Stimulated activated CD8-positive, alpha-beta memory T cell treated with anti-CD3 and anti-CD28 coated beads, Interleukin-4, amount 100 ng/mL, for 1 hour (primary cell): ENCODE results near the gene NCBP3.
"Not testable (repeated sequence)": the region's sequence is repeated elsewhere in the genome, so short reads cannot be mapped to it uniquely, and the experiment has no call there.

Experiments used
- DNase-seq, 2 donors: peaks; one replicate each; pipeline ENCODE4 v3.0.0-alpha.2; 2020; ENCODE audit warnings: low read depth in 2 of 2, low spot score in 1 of 2

Gene NCBP3

DNA sequence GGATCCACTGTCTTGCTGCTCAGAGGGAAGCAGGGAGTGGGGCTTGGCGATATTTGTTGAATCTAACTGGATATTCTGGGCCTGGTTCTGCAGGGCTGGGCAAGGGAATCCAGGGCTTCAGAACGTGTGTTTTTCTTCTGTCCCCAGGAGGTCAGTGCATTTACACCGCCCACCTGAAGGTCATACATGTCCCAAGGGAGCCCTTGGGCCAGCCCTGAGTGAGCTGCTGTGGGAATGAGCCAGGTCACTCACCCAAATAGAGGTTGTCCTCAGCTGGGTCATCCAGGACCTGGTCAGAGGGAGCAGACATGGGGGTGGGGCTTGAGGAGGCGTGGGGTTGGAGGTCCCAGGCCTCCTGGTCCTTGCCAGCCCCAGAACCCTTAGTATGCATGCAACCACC lies 36.2 kb upstream of the NCBP3 start:
- no peak for DNase-seq

DNA sequence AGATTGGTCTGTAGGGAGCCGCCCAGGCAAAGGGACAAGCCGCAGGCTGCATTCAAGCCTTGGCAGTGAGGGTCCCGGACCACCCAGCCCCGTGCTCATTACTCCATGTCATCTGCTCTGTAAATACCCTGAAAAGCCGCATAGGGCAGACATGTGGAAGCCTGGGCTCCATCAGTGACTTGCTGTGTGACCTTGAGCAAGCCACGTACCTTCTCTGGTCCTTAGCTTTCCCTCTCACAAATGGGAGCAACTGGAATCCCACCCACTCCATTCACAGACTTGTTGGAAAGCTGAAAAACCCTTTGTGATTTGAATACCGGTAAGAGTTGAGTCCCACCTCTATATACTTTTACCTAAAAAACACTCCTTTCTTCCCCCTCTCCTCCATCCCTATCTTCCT lies 34.9 kb upstream of the NCBP3 start:
- DNase-seq: no peak

GRCh38 chr17:3879591-3880417 lies 33.8 kb upstream of the NCBP3 start:
- DNase-seq: no peak

DNA sequence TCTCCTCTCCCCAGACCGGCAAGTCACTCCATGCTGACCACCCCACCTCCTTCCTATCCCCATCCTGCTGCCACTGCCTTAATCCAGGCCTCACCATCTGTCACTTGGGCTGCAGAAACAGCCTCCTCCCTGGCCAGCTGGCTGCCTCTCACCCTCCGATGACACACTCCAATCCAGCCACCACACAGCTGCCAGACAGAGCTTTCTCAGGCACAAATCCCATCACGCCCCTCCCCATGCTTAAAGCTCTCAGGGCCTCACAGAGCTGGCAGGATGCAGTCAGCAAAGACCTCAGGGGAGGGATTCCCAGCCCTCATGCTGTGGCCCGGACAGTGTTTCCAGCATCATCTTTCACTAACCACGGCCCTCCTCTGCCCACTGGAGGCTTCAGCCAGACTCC lies 33.1 kb upstream of the NCBP3 start:
- no peak for DNase-seq

GRCh38 chr17:3877220-3877619 lies 31.2 kb upstream of the NCBP3 start:
- no peak for DNase-seq

DNA sequence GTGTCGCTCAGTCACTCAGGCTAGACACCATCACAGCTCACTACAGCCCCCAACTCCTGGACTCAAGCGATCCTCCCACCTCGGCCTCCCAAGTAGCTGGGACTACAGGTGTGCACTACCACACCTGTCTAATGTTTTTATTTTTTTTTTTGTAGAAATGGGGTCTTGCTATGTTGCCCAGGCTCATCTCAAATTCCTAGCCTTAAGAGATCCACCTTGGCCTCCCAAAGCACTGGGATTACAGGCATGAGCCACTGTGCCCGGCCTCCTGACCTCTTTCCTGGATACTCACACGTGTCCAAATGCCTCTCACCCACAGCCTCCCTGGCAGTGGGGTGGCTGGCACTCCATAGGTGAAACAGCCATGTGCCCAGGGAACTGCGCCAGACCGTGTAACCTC lies 29.3 kb upstream of the NCBP3 start:
- DNase-seq: no peak

DNA sequence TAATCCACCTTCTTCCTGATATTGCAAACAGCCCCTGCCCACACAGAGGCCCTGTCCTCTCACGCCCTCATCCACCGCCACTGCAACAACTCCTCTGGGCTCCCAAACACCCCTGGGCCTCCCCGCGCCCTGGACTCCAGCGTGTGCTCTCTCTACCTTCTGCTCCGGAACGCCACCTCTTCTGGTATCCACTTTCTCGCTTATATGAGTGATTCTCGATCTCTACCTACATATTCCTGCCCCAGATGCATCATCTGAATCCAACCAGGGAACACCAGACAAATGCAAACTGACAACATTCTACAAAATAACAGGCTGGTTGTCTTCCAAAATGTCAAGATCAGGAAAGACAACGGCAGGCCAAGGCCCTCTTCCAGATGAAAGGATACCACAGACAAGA lies 27.8 kb upstream of the NCBP3 start:
- no peak for DNase-seq

- DNase-seq: no peak
These were observed 24.8 kb upstream of the NCBP3 start for GRCh38 chr17:3870871-3871306.

DNA sequence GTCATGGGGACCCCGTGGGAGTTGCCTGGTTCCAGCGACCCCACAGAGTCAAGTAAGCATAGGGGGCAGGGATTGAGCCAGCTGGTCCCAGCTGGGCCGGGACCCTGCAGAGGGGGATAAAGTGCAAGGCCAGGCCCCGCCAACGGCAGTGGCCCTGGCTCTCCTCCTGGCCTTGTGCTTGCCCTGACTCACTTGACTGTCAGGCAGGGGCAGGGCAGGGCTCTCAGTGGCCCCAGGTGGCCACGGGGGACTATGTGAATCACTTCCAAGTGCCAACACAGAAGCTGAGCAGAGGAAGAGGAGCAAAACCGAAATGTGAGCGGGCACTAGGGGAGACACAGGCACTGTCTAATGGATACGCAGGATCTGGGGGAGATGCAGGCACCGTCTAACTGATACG lies 21.6 kb upstream of the NCBP3 start:
- no peak for DNase-seq

DNA sequence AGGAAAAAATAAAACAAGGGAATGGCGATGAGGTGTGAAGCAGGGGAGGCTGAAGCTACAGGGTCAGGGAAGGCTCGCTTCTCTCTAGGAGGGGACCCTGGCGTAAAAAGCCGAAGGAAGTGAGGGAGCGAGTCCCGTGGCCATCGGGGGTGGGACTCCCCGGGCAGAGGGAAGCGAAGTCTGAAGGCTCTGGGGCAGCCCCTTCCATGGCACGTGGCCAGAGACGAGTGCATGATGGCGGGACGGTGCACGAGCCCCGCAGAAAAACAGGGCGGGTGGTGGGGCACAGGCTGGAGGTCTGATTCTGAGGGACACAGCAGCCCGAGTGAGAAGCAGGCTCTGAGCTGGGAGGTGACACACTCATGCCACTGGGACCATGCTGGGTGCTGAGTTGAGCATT lies 21.1 kb upstream of the NCBP3 start:
- DNase-seq: no peak

DNA sequence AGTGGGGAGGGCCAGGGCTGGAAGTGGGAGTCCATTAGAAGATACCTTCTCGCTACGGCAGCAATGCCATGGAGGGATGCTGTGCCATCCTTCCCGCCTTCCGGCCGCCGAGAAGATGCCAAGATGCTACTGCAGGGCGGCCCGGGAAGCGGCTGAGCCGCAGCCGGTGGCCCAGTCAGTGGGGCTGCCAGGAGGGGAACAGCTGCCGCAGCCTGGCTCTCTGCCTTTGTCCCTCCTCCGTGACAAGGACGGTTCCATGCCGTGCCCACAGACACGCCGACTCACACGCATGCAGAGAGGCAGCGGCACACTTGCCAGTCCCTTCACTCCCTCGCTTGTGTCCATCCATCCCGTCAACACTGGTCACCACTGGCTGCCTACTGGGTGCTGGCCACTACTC lies 20.2 kb upstream of the NCBP3 start:
- DNase-seq: no peak

GRCh38 chr17:3865176-3865575 lies 19.1 kb upstream of the NCBP3 start:
- DNase-seq: no peak

- DNase-seq: no peak
These were observed 18.5 kb upstream of the NCBP3 start for GRCh38 chr17:3864534-3864933.

- no peak for DNase-seq
These were observed 16.0 kb upstream of the NCBP3 start for GRCh38 chr17:3861761-3862681.

GRCh38 chr17:3860939-3861700 lies 15.1 kb upstream of the NCBP3 start:
- DNase-seq: no peak

GRCh38 chr17:3859940-3860339 lies 13.9 kb upstream of the NCBP3 start:
- no peak for DNase-seq

DNA sequence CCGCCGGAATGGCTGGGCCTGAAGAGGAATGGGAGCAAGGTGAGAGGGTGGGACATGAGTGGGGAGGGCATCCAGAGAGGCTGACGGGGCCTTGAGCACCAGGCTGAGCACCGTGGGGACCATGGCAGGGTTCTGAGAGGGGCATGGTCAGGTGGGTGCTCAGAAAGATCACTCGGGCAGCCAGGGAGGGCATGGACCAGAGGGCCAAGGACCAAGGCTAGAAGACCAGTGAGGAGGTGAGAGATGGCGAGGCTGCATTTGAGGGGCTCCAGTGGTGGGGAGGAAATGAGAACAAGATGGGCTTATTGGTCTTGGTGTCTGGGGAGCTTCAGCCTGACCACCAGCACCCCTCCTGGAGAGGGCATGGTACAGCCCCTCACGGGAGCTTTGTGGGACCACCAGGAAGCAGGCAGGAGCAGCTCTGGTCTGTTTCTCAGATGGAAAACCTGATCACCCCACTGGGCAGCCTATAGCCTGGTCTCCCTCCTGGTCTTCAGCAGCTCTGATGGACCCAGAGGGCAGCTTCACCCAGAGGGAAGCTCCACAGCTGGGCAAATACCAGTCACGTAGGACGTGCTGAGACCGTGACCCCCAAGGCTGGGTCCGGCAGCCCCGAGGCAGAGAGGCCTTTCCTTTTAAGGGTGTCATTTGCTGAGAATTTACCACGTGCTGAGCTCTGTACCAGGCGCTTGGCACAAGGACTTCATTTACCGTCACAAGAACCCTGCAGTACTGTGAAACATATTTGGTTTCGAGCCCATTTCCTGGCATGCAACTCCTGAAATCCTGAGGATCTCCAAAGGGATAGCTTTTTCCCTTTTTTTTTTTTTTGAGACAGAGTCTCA lies 11.4 kb upstream of the NCBP3 start:
- no peak for DNase-seq

- DNase-seq: not testable (repeated sequence)
These were observed 8.2 kb upstream of the NCBP3 start for GRCh38 chr17:3854204-3854603.

- DNase-seq: no peak
These were observed 6.5 kb upstream of the NCBP3 start for GRCh38 chr17:3852561-3852960.

GRCh38 chr17:3851461-3852100 lies 5.5 kb upstream of the NCBP3 start:
- no peak for DNase-seq
